Endothelial cell of umbilical vein (primary cell): ENCODE data around the gene PGAM5. TPM values are rescaled to one million over a fixed set of nuclear protein-coding genes. Genes with fewer than 3 reads are reported as not detected.

Experiments
- BruUV-seq: library from RNA; stranded (reverse); fragments of 400-500 nt; replicated peaks from 2 replicates; lab custom pipeline; 2021; lab: Mats Ljungman, UMichigan
- CTCF ChIA-PET: fragments of 300-600, 350-600 bp; sonication (Branson Sonifier 250); formaldehyde crosslinking; loops from one replicate; lab custom pipeline; 2021; ENCODE audit warnings: antibody characterized with exemption, inconsistent platforms; lab: Charles Lee
- POLR2A ChIA-PET: fragments of 300-600, 350-600 bp; sonication (Branson Sonifier 250); formaldehyde crosslinking; loops from one replicate; lab custom pipeline; 2021; ENCODE audit warnings: antibody characterized with exemption, inconsistent platforms; lab: Charles Lee
- DNase-seq: peaks from one replicate; pipeline ENCODE4 v3.0.0-alpha.2; 2011; ENCODE audit warnings: low read depth, low spot score
- FAIRE-seq: peaks from 2 replicates; lab custom pipeline; 2011; peaks lifted over from hg19 to GRCh38; lab: Jason Lieb, UNC
- H2AFZ ChIP-seq: 2 replicates; pipeline ENCODE4 v1.6.0; 2012; ENCODE audit warnings: low read depth, low read length, control low read depth, inconsistent platforms
- H3K27ac ChIP-seq: 2 replicates; pipeline ENCODE4 v1.5.1; 2011; ENCODE audit warnings: low read depth, mild to moderate bottlenecking, control low read depth, low read length, moderate library complexity; ENCODE audit not compliant: insufficient read depth
- H3K27me3 ChIP-seq, 2 experiments: 2 replicates each; pipeline versions ENCODE4 v1.6.0 to v1.6.1; 2011; ENCODE audit warnings: low read length in 2 of 2, mixed read lengths in 1 of 2; ENCODE audit not compliant: control insufficient read depth in 2 of 2, insufficient read depth in 2 of 2
- H3K36me3 ChIP-seq, 2 experiments: 2 replicates in 1 of 2; 3 replicates in 1 of 2; pipeline ENCODE4 v1.5.1; 2011; ENCODE audit warnings: low read length in 2 of 2, mild to moderate bottlenecking in 1 of 2, moderate library complexity in 1 of 2; ENCODE audit not compliant: control insufficient read depth in 2 of 2, insufficient read depth in 2 of 2; ENCODE audit errors: extremely low read depth in 1 of 2
- H3K4me1 ChIP-seq: 3 replicates; pipeline ENCODE4 v1.5.1; 2011; ENCODE audit warnings: mild to moderate bottlenecking, low read length; ENCODE audit not compliant: control insufficient read depth, insufficient read depth; ENCODE audit errors: extremely low read depth
- H3K4me2 ChIP-seq: 2 replicates; pipeline ENCODE4 v1.6.1; 2011; ENCODE audit warnings: low read length, control low read depth, mixed read lengths; ENCODE audit not compliant: insufficient read depth
- H3K4me3 ChIP-seq, 3 experiments: fragments of 200-600 bp in 1 of 3; sonication (generic), shearing (Covaris generic) in 1 of 3; replicated peaks in 1 of 3; 2 replicates each; pipeline ENCODE4 v1.5.1; 2011 to 2016; ENCODE audit warnings: control low read depth in 3 of 3, low read length in 3 of 3, mild to moderate bottlenecking in 2 of 3, inconsistent platforms in 1 of 3, low read depth in 1 of 3, moderate library complexity in 1 of 3; ENCODE audit not compliant: insufficient read depth in 1 of 3
- H3K79me2 ChIP-seq: 2 replicates; pipeline ENCODE4 v1.6.0; 2012; ENCODE audit warnings: low read length, inconsistent platforms; ENCODE audit not compliant: control insufficient read depth, insufficient read depth
- H3K9ac ChIP-seq: replicated peaks from 2 replicates; pipeline ENCODE3; 2011; ENCODE audit warnings: low read length, control low read depth; ENCODE audit not compliant: insufficient read depth; ENCODE audit errors: extremely low read depth
- H3K9me1 ChIP-seq: replicated peaks from 3 replicates; pipeline ENCODE4 v1.6.0; 2011; ENCODE audit warnings: mild to moderate bottlenecking, low read length; ENCODE audit not compliant: control insufficient read depth, insufficient read depth; ENCODE audit errors: extremely low read depth
- H3K9me3 ChIP-seq: replicated peaks from 2 replicates; pipeline ENCODE4 v1.5.1; 2012; ENCODE audit warnings: low read length, inconsistent platforms; ENCODE audit not compliant: control insufficient read depth, insufficient read depth
- H4K20me1 ChIP-seq: replicated peaks from 2 replicates; pipeline ENCODE3; 2011; ENCODE audit warnings: mild to moderate bottlenecking, low read length; ENCODE audit not compliant: control insufficient read depth, insufficient read depth; ENCODE audit errors: extremely low read depth
- CTCF ChIP-seq, 2 donors: IDR thresholded peaks; 1 replicate in 1 of 2; 2 replicates in 1 of 2; pipeline ENCODE4 v1.5.1; 2011; ENCODE audit warnings: low read length in 2 of 2, mild to moderate bottlenecking in 2 of 2, moderate library complexity in 2 of 2, control low read depth in 1 of 2, inconsistent platforms in 1 of 2, low read depth in 1 of 2; ENCODE audit not compliant: insufficient read depth in 1 of 2; ENCODE audit errors: extremely low read depth in 1 of 2
- FOS ChIP-seq: IDR thresholded peaks from 2 replicates; pipeline ENCODE4 v1.6.1; 2011; ENCODE audit warnings: mild to moderate bottlenecking, low read length, moderate library complexity, borderline replicate concordance; ENCODE audit not compliant: insufficient read depth
- GATA2 ChIP-seq: IDR thresholded peaks from 2 replicates; pipeline ENCODE4 v1.7.0; 2011; ENCODE audit warnings: low read depth, mild to moderate bottlenecking, moderate library complexity, mixed read lengths, low read length; ENCODE audit not compliant: insufficient read length, insufficient read depth
- JUN ChIP-seq: IDR thresholded peaks from 2 replicates; pipeline ENCODE4 v1.6.1; 2011; ENCODE audit warnings: borderline replicate concordance, low read depth; ENCODE audit not compliant: insufficient read length, insufficient read depth
- MAX ChIP-seq: IDR thresholded peaks from 2 replicates; pipeline ENCODE4 v1.6.1; 2011; ENCODE audit not compliant: insufficient read depth, insufficient read length
- MYC ChIP-seq: IDR thresholded peaks from one replicate; pipeline ENCODE4 v1.6.1; 2011; ENCODE audit warnings: mild to moderate bottlenecking, low read depth, low read length
- POLR2A ChIP-seq: IDR thresholded peaks from 2 replicates; pipeline ENCODE4 v1.6.1; 2012; ENCODE audit warnings: low read depth, mild to moderate bottlenecking, control low read depth, low read length
- POLR2AphosphoS5 ChIP-seq: IDR thresholded peaks from 2 replicates; pipeline ENCODE4 v1.6.1; 2012; ENCODE audit warnings: low read depth, mild to moderate bottlenecking, control low read depth, low read length, moderate library complexity; ENCODE audit not compliant: insufficient read depth
- dilution Hi-C: fragments of 300-500 bp; cut with MboI; formaldehyde crosslinking; loops from one replicate; pipeline ENCODE4 v1.15.0; 2019; ENCODE audit warnings: low sequenced_read_pairs; ENCODE audit not compliant: extremely low pct_ligation_motif_present
- intact Hi-C: fragments of 100-400 bp; cut with micrococcal nuclease; formaldehyde crosslinking; loops from one replicate; pipeline ENCODE4 v1.10.0; 2022
- polyA plus RNA-seq, 4 experiments: library from polyadenylated mRNA; depleted of rRNA in 3 of 4; stranded (reverse) in 3 of 4; unstranded in 1 of 4; fragments of >200 nt; gene quantifications; 2 replicates each; pipeline versions ENCODE4 v1.2.1 to v1.2.3, GENCODE V29; 2011 to 2012; ENCODE audit warnings: missing spikeins in 1 of 4
- total RNA-seq: library from RNA; stranded (reverse); gene quantifications from 2 replicates; pipeline ENCODE4 v1.2.3, GENCODE V29; 2021

The PGAM5 gene
- total and polyA plus RNA-seq, 2 donors (not counting 3 experiments of a cell fraction or from before 2014, with no cell fraction given) = 23.1 to 52.8 TPM

GRCh38 chr12:132717531-132718387 lies 7.1 kb downstream of the PGAM5 start:
- no peak for TF ChIP-seq GATA2
- TF ChIP-seq JUN = no peak
- no peak for TF ChIP-seq MAX
- H3K27ac ChIP-seq = no peak overlapping the region
- no TSS peak for BruUV-seq
- FAIRE-seq (no peak), DNase-seq (no peak)
- H3K9me3 ChIP-seq = no peaks in the 10 kb centered on the region
- dilution Hi-C loops = no loop called here
- H3K27me3 ChIP-seq = no peaks in the 10 kb centered on the region
- H3K9ac ChIP-seq = no peak overlapping the region
- H4K20me1 ChIP-seq = no peaks in the 10 kb centered on the region
- H2AFZ ChIP-seq = no peak overlapping the region
- ChIA-PET POLR2A (no interaction called here), CTCF (no interaction called here)
- peaks cover 7 to 39% of the 10 kb centered on the region in 2 experiments for H3K36me3 ChIP-seq
- H3K4me1 ChIP-seq = no peaks in the 10 kb centered on the region
- peaks cover 21% of the 10 kb centered on the region for H3K79me2 ChIP-seq
- no peaks in the 10 kb centered on the region for H3K9me1 ChIP-seq
- no peak overlapping the region for H3K4me3 ChIP-seq
- intact Hi-C loops = no loop called here
- no peak overlapping the region for H3K4me2 ChIP-seq

- FAIRE-seq (no peak), DNase-seq (no peak)
- Histone ChIP-seq H3K9me1 (no peaks in the 10 kb centered on the region), H4K20me1 (no peaks in the 10 kb centered on the region), H3K4me2 (no peak overlapping the region), H3K9ac (no peak overlapping the region), H3K4me3 (no peak overlapping the region), H3K9me3 (no peaks in the 10 kb centered on the region), H2AFZ (no peak overlapping the region), H3K36me3 (peaks cover 9 to 47% of the 10 kb centered on the region in 2 experiments), H3K27me3 (no peaks in the 10 kb centered on the region), H3K79me2 (peaks cover 12% of the 10 kb centered on the region), H3K27ac (no peak overlapping the region), H3K4me1 (no peaks in the 10 kb centered on the region)
- intact Hi-C loops = no loop called here
- TF ChIP-seq MYC (no peak), JUN (no peak), CTCF (IDR thresholded peaks at IDR 0.05; ENCODE audit: extremely low read depth in 1 of 2, insufficient read depth in 1 of 2, low read depth in 1 of 2, low read length in 2 of 2) (no peak), FOS (no peak), POLR2AphosphoS5 (no peak), POLR2A (no peak)
- dilution Hi-C loops = no loop called here
- ChIA-PET POLR2A (no interaction called here), CTCF (no interaction called here)
- BruUV-seq = no TSS peak
Measured at GRCh38 chr12:132718644-132719043, 8.0 kb downstream of the PGAM5 start.
